Mammary epithelial cell (primary cell): ENCODE data around the gene UVSSA.

Experiments
- CTCF ChIP-seq, 2 donors: IDR thresholded peaks in 1 of 2; conservative IDR thresholded peaks in 1 of 2; 2 replicates each; pipeline ENCODE4 v1.5.1; 2011 to 2012; ENCODE audit warnings: inconsistent platforms in 2 of 2, low read length in 2 of 2, mild to moderate bottlenecking in 2 of 2, control low read depth in 1 of 2, low read depth in 1 of 2; ENCODE audit not compliant: insufficient read depth in 1 of 2; ENCODE audit errors: extremely low read depth in 1 of 2
- EZH2 ChIP-seq: IDR thresholded peaks from 2 replicates; pipeline ENCODE4 v1.6.1; 2012; ENCODE audit warnings: low read length, inconsistent platforms, borderline replicate concordance

GRCh38 chr4:1298461-1298860 lies 48.5 kb upstream of the UVSSA start:
- TF ChIP-seq CTCF (conservative IDR thresholded peaks at IDR 0.05 in 1 of 2, IDR thresholded peaks at IDR 0.05 in 1 of 2; ENCODE audit: extremely low read depth in 1 of 2, insufficient read depth in 1 of 2, low read depth in 1 of 2, low read length in 2 of 2) (no peak), EZH2 (no peak)
